GM12878 (cell line): Measurements from ENCODE around the gene A1BG. TPM values are rescaled to one million over a fixed set of nuclear protein-coding genes. Genes with fewer than 3 reads are reported as not detected.

Experiments used
- ATAC-seq: fragments of 200-7000 bp; cut with Tn5 transposase; 3 replicates; pipeline ENCODE4 v1.9.1; 2020; ENCODE audit warnings: mild to moderate bottlenecking, moderate library complexity
- BruUV-seq: library from RNA; stranded (reverse); fragments of 400-500 nt; replicated peaks from 2 replicates; lab custom pipeline; 2021; lab: Mats Ljungman, UMichigan
- CTCF ChIA-PET: fragments of 300-600 bp; sonication (Branson Sonifier 250); formaldehyde crosslinking; extraction: SDS; loops from one replicate; lab custom pipeline; 2021; ENCODE audit warnings: inconsistent platforms; lab: Yijun Ruan, JAX
- POLR2A ChIA-PET: fragments of 350-600 bp; formaldehyde crosslinking; extraction: SDS; loops from one replicate; lab custom pipeline; 2021; ENCODE audit warnings: inconsistent platforms; lab: Charles Lee
- RAD21 ChIA-PET: fragments of 300-600 bp; sonication (Branson Sonifier 250); formaldehyde crosslinking; loops from one replicate; lab custom pipeline; 2023; ENCODE audit warnings: antibody characterized with exemption; ENCODE audit not compliant: unreplicated experiment; lab: Charles Lee
- SMC1A ChIA-PET: fragments of 300-600 bp; sonication (Branson Sonifier 250); formaldehyde crosslinking; loops from one replicate; lab custom pipeline; 2023; ENCODE audit not compliant: unreplicated experiment, uncharacterized antibody; lab: Charles Lee
- DNase-seq: peaks from one replicate; pipeline ENCODE4 v3.0.0-alpha.2; 2011; ENCODE audit warnings: low read depth, low spot score
- FAIRE-seq: peaks from 3 replicates; lab custom pipeline; 2011; peaks lifted over from hg19 to GRCh38; lab: Jason Lieb, UNC
- H2AFZ ChIP-seq: 2 replicates; pipeline ENCODE4 v1.6.0; 2011; ENCODE audit warnings: low read depth, low read length, control low read depth; ENCODE audit not compliant: control insufficient read depth
- H3K27ac ChIP-seq: 2 replicates; pipeline ENCODE4 v1.5.1; 2011; ENCODE audit warnings: control low read depth; ENCODE audit not compliant: control insufficient read depth, insufficient read depth
- H3K27me3 ChIP-seq, 2 experiments: replicated peaks in 1 of 2; 2 replicates each; pipeline versions ENCODE4 v1.6.0 to v1.6.1; 2011; ENCODE audit warnings: low read length in 1 of 2; ENCODE audit not compliant: control insufficient read depth in 2 of 2, insufficient read depth in 2 of 2
- H3K36me3 ChIP-seq, 2 experiments: 2 replicates each; pipeline ENCODE4 v1.5.1; 2011; ENCODE audit warnings: low read length in 1 of 2; ENCODE audit not compliant: control insufficient read depth in 2 of 2, insufficient read depth in 2 of 2
- H3K4me1 ChIP-seq: 2 replicates; pipeline ENCODE4 v1.6.1; 2011; ENCODE audit warnings: mild to moderate bottlenecking, low read length, moderate library complexity, mixed read lengths; ENCODE audit not compliant: control insufficient read depth, insufficient read depth
- H3K4me2 ChIP-seq: 2 replicates; pipeline ENCODE4 v1.6.0; 2011; ENCODE audit warnings: control low read depth; ENCODE audit not compliant: control insufficient read depth, insufficient read depth
- H3K4me3 ChIP-seq: fragments of 200-600 bp; sonication (generic); 2 replicates; pipeline ENCODE4 v1.5.1; 2016
- H3K79me2 ChIP-seq: 2 replicates; pipeline ENCODE4 v1.6.0; 2011; ENCODE audit warnings: low read length; ENCODE audit not compliant: control insufficient read depth, insufficient read depth
- H3K9ac ChIP-seq: 2 replicates; pipeline ENCODE4 v1.8.0; 2011; ENCODE audit warnings: low read length, control low read depth, mixed read lengths; ENCODE audit not compliant: control insufficient read depth, insufficient read depth
- H3K9me3 ChIP-seq: replicated peaks from 3 replicates; pipeline ENCODE4 v1.5.1; 2011; ENCODE audit warnings: mild to moderate bottlenecking, low read length; ENCODE audit not compliant: control insufficient read depth, insufficient read depth
- H4K20me1 ChIP-seq: 2 replicates; pipeline ENCODE4 v1.6.0; 2011; ENCODE audit not compliant: control insufficient read depth, insufficient read depth
- ATF2 ChIP-seq: IDR thresholded peaks from 2 replicates; pipeline ENCODE4 v1.6.1; 2012; ENCODE audit warnings: low read length, inconsistent platforms
- HDGF ChIP-seq: fragments of 450-650 bp; IDR thresholded peaks from 2 replicates; pipeline ENCODE4 v1.6.1; 2016; ENCODE audit warnings: antibody characterized with exemption
- SIX5 ChIP-seq: IDR thresholded peaks from 2 replicates; pipeline ENCODE4 v1.6.1; 2011; ENCODE audit warnings: mild to moderate bottlenecking, low read depth, low read length, moderate library complexity; ENCODE audit not compliant: severe bottlenecking
- TAF1 ChIP-seq: IDR thresholded peaks from 2 replicates; pipeline ENCODE4 v1.6.1; 2011; ENCODE audit warnings: mild to moderate bottlenecking, low read depth, low read length, borderline replicate concordance
- TCF12 ChIP-seq: IDR thresholded peaks from 2 replicates; pipeline ENCODE4 v1.6.1; 2011; ENCODE audit warnings: low read depth, mild to moderate bottlenecking, low read length
- TCF3 ChIP-seq: IDR thresholded peaks from 2 replicates; pipeline ENCODE4 v1.6.1; 2012; ENCODE audit warnings: low read depth, mild to moderate bottlenecking, low read length, borderline replicate concordance; ENCODE audit not compliant: insufficient read depth
- WGBS: methylation state at CpG from one replicate; pipeline ENCODE4 v1.1.6; 2016; ENCODE audit warnings: low lambda C conversion rate; ENCODE audit not compliant: insufficient replicate concordance, insufficient coverage; ENCODE audit errors: missing lambda C conversion rate; 5-methylcytosine and 5-hydroxymethylcytosine counted together
- in situ Hi-C: fragments of 300-500 bp; cut with MboI; formaldehyde crosslinking; loops from 9 replicates; pipeline ENCODE4 v1.14.3; 2018; ENCODE audit warnings: mixed read lengths
- intact Hi-C: fragments of 100-400 bp; cut with micrococcal nuclease; formaldehyde crosslinking; loops from one replicate; pipeline ENCODE4 v1.14.2; 2022; ENCODE audit not compliant: unreplicated experiment
- polyA plus RNA-seq, 11 experiments: library from polyadenylated mRNA; depleted of rRNA in 4 of 11; unstranded in 6 of 11; stranded (reverse) in 5 of 11; fragments of >200 nt; fragmentation: Nextera tagmentation in 4 of 11; fragmentation: Illumina TruSeq in 1 of 11; extraction: Ambion mirVana in 4 of 11; extraction: Trizol in 1 of 11; gene quantifications; 1 replicate in 1 of 11; 2 replicates in 10 of 11; pipeline versions ENCODE4 v1.2.1 to v1.2.3, GENCODE V29; 2011 to 2016; ENCODE audit warnings: inconsistent platforms in 2 of 11, missing spikeins in 2 of 11, low read depth in 1 of 11
- total RNA-seq, 4 experiments: library from RNA; depleted of rRNA in 3 of 4; stranded (reverse); fragments of >200 nt in 3 of 4; fragmentation: Illumina TruSeq in 1 of 4; extraction: Trizol in 1 of 4; gene quantifications; 2 replicates each; pipeline versions ENCODE4 v1.2.1 to v1.2.3, GENCODE V29; 2013 to 2021

A1BG gene
- total and polyA plus RNA-seq, 10 of the 15 experiments (the other 5 are each of a cell fraction or from before 2014, with no cell fraction given), result 0.34 to 29.6 (median 11.8) TPM

- TF ChIP-seq TCF3 (no peak), TAF1 (no peak), SIX5 (no peak), HDGF (no peak), ATF2 (no peak), TCF12 (no peak)
- intact Hi-C loops (no loop called here), in situ Hi-C loops (no loop called here)
- peaks cover 7% of the 10 kb centered on the region for H3K4me1 ChIP-seq
- ChIA-PET RAD21 (no interaction called here), CTCF (no interaction called here), SMC1A (no interaction called here), POLR2A (no interaction called here)
- ATAC-seq (no peak), DNase-seq (no peak), FAIRE-seq (no peak)
- H3K9ac ChIP-seq, result no peak overlapping the region
- H2AFZ ChIP-seq, result no peak overlapping the region
- no peak overlapping the region for H3K27ac ChIP-seq
- WGBS, result 77% methylated on average over 48 of the region's 58 CpGs
- peaks cover 6% of the 10 kb centered on the region for H4K20me1 ChIP-seq
- BruUV-seq, result no TSS peak
- no peaks in the 10 kb centered on the region for H3K27me3 ChIP-seq
- no peaks in the 10 kb centered on the region; the same call in 1 of the 2 replicates for H3K79me2 ChIP-seq
- H3K9me3 ChIP-seq, result no peaks in the 10 kb centered on the region
- no peak overlapping the region for H3K4me2 ChIP-seq
- H3K36me3 ChIP-seq, result peaks cover 4 to 26% of the 10 kb centered on the region in 2 experiments; a peak in 3 of 4 replicates
- H3K4me3 ChIP-seq, result no peak overlapping the region
Measured at GRCh38 chr19:58396691-58397532, 43.6 kb upstream of the A1BG start.
